Measurements from ENCODE around the gene IFNA1. TPM values are rescaled to one million over a fixed set of nuclear protein-coding genes. Genes with fewer than 3 reads are reported as not detected.

IFNA1 gene
- total RNA-seq = not detected in 2 replicates

GRCh38 chr9:21440139-21440538 is at the start of gene IFNA1:
Gene IFNA1 (plus strand): TSS chr9:21440439. CDS start chr9:21440508, 69 bp downstream.

GRCh38 chr9:21408817-21409216 is 31.4 kb upstream of the IFNA1 start, which contains the start of gene IFNA8:
Gene IFNA8 (plus strand): TSS chr9:21409117. CDS start chr9:21409177, 60 bp downstream.

GRCh38 chr9:21482213-21482612 is 42.0 kb downstream of the IFNA1 start, which contains the start of gene IFNE:
Gene IFNE (minus strand): TSS chr9:21482313. CDS start chr9:21481694, 619 bp downstream.

Other genes starting within 250 kb of the IFNA1 start
- not detected in 2 replicates for gene IFNA7, start 238.2 kb upstream of the IFNA1 start, total RNA-seq
- not detected in 2 replicates for gene IFNA10, start 233.3 kb upstream of the IFNA1 start, total RNA-seq
- not detected in 2 replicates for gene IFNA16, start 223.1 kb upstream of the IFNA1 start, total RNA-seq
- gene IFNA17, start 212.2 kb upstream of the IFNA1 start, total RNA-seq = not detected in 2 replicates
- gene IFNA14, start 200.4 kb upstream of the IFNA1 start, total RNA-seq = not detected in 2 replicates
- not detected in 2 replicates for gene IFNA5, start 135.1 kb upstream of the IFNA1 start, total RNA-seq
- 12.5 and 13.8 TPM in 2 replicates for gene KLHL9, start 105.0 kb upstream of the IFNA1 start, total RNA-seq
- gene IFNA6, start 89.6 kb upstream of the IFNA1 start, total RNA-seq = not detected in 2 replicates
- gene IFNA13, start 72.4 kb upstream of the IFNA1 start, total RNA-seq = not detected in 2 replicates
- gene IFNA2, start 55.0 kb upstream of the IFNA1 start, total RNA-seq = not detected in 2 replicates
- not detected in 2 replicates for gene IFNA8, start 31.3 kb upstream of the IFNA1 start, total RNA-seq
- 0.76 and 2.3 TPM in 2 replicates for gene IFNE, start 41.9 kb downstream of the IFNA1 start, total RNA-seq

Data from hair follicular keratinocyte (primary cell).